Measurements from ENCODE around the gene PSTPIP1. TPM values are rescaled to one million over a fixed set of nuclear protein-coding genes. Genes with fewer than 3 reads are reported as not detected.

PSTPIP1 gene
- total RNA-seq (2011; cell fraction: chromatin; rRNA removed; ENCODE audit: low replicate concordance) = not detected in 2 replicates
- total RNA-seq (2011; cell fraction: nucleolus; rRNA removed) = not detected in 2 replicates
- not detected in 2 replicates for total RNA-seq (2011; cell fraction: nucleoplasm; rRNA removed)
- not detected in 2 replicates for total RNA-seq (2014; rRNA removed)
- not detected in 2 replicates for total RNA-seq (2014; rRNA removed; fragmentation: Illumina TruSeq; extraction: Trizol)
- not detected in 2 replicates for total RNA-seq (2015; rRNA removed; fragmentation: Illumina TruSeq; extraction: Trizol)
- 0.58 TPM in 1 of 2 replicates, not detected in the other for total RNA-seq (2021)
- not detected in 2 replicates for polyA plus RNA-seq (2011; rRNA removed)
- 0.12 TPM in 1 of 2 replicates, not detected in the other for polyA plus RNA-seq (2011; cell fraction: cytosol; rRNA removed)
- polyA plus RNA-seq (2011; cell fraction: nucleus; rRNA removed) = 0.11 and 0.15 TPM in 2 replicates
- not detected in 2 replicates for polyA plus RNA-seq (2012)
- polyA plus RNA-seq (2014; fragmentation: Illumina TruSeq; extraction: Trizol) = not detected in 2 replicates
- polyA plus RNA-seq (2014; fragmentation: Nextera tagmentation; extraction: Ambion mirVana) = not detected
- not detected in 2 replicates for polyA plus RNA-seq (2014; rRNA removed)
- polyA minus RNA-seq (2011; rRNA and poly(A)+ RNA removed) = not detected in 2 replicates
- polyA minus RNA-seq (2011; cell fraction: cytosol; rRNA and poly(A)+ RNA removed) = not detected in 2 replicates
- polyA minus RNA-seq (2011; cell fraction: nucleus; rRNA and poly(A)+ RNA removed) = not detected in 2 replicates
- not detected for Bru-seq, nascent RNA
- BruChase-seq, experiment 1, labeled RNA remaining after a 2-hour chase = percentile 5 among the genes with signal in this experiment
- not detected for BruChase-seq, experiment 2, labeled RNA remaining after a 6-hour chase
- long read RNA-seq, experiment 1 = 0 reads
- long read RNA-seq, experiment 2 = 0 reads
- long read RNA-seq, experiment 3 = 0 reads

- no peaks in the 10 kb centered on the region for H3K9me1 ChIP-seq (ENCODE audit: control insufficient read depth, insufficient read depth, low read length)
- H3K4me1 ChIP-seq (replicated peaks in 1 of 2; ENCODE audit: control insufficient read depth in 2 of 2, insufficient read depth in 2 of 2, low read length in 2 of 2) = peaks cover 0 to 12% of the 10 kb centered on the region in 2 experiments; a peak in 1 of 5 replicates
- no peak within 1 kb of the TSS for H3K4me3 ChIP-seq
- peaks cover 41 to 92% of the 10 kb centered on the region in 2 experiments for H3K27me3 ChIP-seq (ENCODE audit: control insufficient read depth in 2 of 2, insufficient read depth in 2 of 2, low read length in 2 of 2)
- ChIA-PET POLR2A (interaction anchor here (0.6 kb wide), 2 partner anchors 152 to 573 kb away, joined by 3 read pairs; no protein-coding TSS in a partner anchor), CTCF (ENCODE audit: low intra/inter-chr PET ratio) (no interaction called here)
- no peaks in the 10 kb centered on the region for H3K79me2 ChIP-seq (ENCODE audit: control insufficient read depth, insufficient read depth, low read length)
- H3K4me2 ChIP-seq (ENCODE audit: insufficient read depth, low read length) = no peak within 1 kb of the TSS
- H3K36me3 ChIP-seq (ENCODE audit: control insufficient read depth, insufficient read depth, low read length) = no peaks in the 10 kb centered on the region
- no TSS peak for BruUV-seq (replicated peaks)
- no peak for TF ChIP-seq MCM5 (IDR thresholded peaks at IDR 0.05; ENCODE audit: low read depth)
- no peak for TF ChIP-seq CHD4 (IDR thresholded peaks at IDR 0.05; ENCODE audit: insufficient read depth, insufficient replicate concordance, low read depth, low read length, poor library complexity, severe bottlenecking)
- TF ChIP-seq ZBTB26 (CRISPR knock-in tag; IDR thresholded peaks at IDR 0.05) = no peak
- TF ChIP-seq NRF1 (conservative IDR thresholded peaks at IDR 0.05 in 1 of 2, IDR thresholded peaks at IDR 0.05 in 1 of 2) = peak in 1 of 2 experiments; percentile 8; a peak in 1 of 4 replicates
- TF ChIP-seq BCL6 (CRISPR knock-in tag; IDR thresholded peaks at IDR 0.05) = no peak
- intact Hi-C loops (cut with micrococcal nuclease) = no loop called here
- no peak within 1 kb of the TSS for H3K27ac ChIP-seq (ENCODE audit: extremely low read depth, low read depth, low read length)
- in situ Hi-C loops (cut with MboI) = no loop called here
- no peak for FAIRE-seq
- WGBS (ENCODE audit: insufficient coverage, low coverage, missing lambda C conversion rate) = 0% methylated on average over 25 of the region's 28 CpGs
- no peaks in the 10 kb centered on the region for H3K9me3 ChIP-seq (replicated peaks; ENCODE audit: control insufficient read depth, insufficient read depth, low read depth, low read length)
- H4K20me1 ChIP-seq (replicated peaks; ENCODE audit: control insufficient read depth, insufficient read depth, low read length) = peaks cover 4% of the 10 kb centered on the region; the same call in 1 of the 2 replicates
- DNase-seq (ENCODE audit: extremely low read depth in 1 of 4, low spot score in 3 of 4) = no peak
- no peak within 1 kb of the TSS for H2AFZ ChIP-seq (ENCODE audit: low read depth, low read length)
- no peak within 1 kb of the TSS for H3K9ac ChIP-seq (ENCODE audit: insufficient read depth in 1 of 2, low read depth in 2 of 2, low read length in 2 of 2)
- ATAC-seq = no peak
Measured at GRCh38 chr15:76994971-76995945, at the start of gene PSTPIP1. Gene PSTPIP1, plus strand, starts transcription at chr15:76995126. Its CDS starts 448 bp downstream, at chr15:76995574.

All from K562 (cell line).